ENCODE data around the gene SAFB.

GRCh38 chr19:5615756-5616327, 7.0 kb upstream of the SAFB start:
- TF ChIP-seq CTCF (IDR thresholded peaks at IDR 0.05): no peak
- TF ChIP-seq POLR2A (IDR thresholded peaks at IDR 0.05): no peak
